K562 (cell line): ENCODE data around the gene THG1L. TPM values are rescaled to one million over a fixed set of nuclear protein-coding genes. Genes with fewer than 3 reads are reported as not detected.
A peak's percentile ranks its signal among the peaks of the same experiment; 100 is the strongest.

Experiments used
- BHLHE40 ChIP-seq: IDR thresholded peaks from 2 replicates; pipeline ENCODE4 v1.6.1; 2011; ENCODE audit warnings: low read length, improper control_type of control experiment
- CXXC5 ChIP-seq: fragments of 250-450 bp; sonication (Bioruptor Pico); IDR thresholded peaks from 2 replicates; pipeline ENCODE4 v1.8.0; 2022; ENCODE audit warnings: inconsistent platforms, mild to moderate bottlenecking, moderate library complexity
- E2F3 ChIP-seq: fragments of 250-450 bp; sonication (Bioruptor Pico); IDR thresholded peaks from 2 replicates; pipeline ENCODE4 v1.4.0; 2020; ENCODE audit warnings: mild to moderate bottlenecking
- MAFK ChIP-seq: IDR thresholded peaks from 2 replicates; pipeline ENCODE4 v1.6.1; 2011; ENCODE audit warnings: low read length, improper control_type of control experiment
- POLR2AphosphoS2 ChIP-seq: IDR thresholded peaks from 2 replicates; pipeline ENCODE4 v1.6.1; 2012; ENCODE audit warnings: low read length, improper control_type of control experiment
- SMARCA5 ChIP-seq: fragments of 450-650 bp; IDR thresholded peaks from 2 replicates; pipeline ENCODE4 v1.6.1; 2016
- U2AF1 ChIP-seq: fragments of 200-400 bp; formaldehyde crosslinking; optimal IDR thresholded peaks from 2 replicates; pipeline ENCODE3; 2017; ENCODE audit warnings: mild to moderate bottlenecking, low read depth, low read length, moderate library complexity
- ZNF143 ChIP-seq: sonication (generic); formaldehyde crosslinking; IDR thresholded peaks from 2 replicates; pipeline ENCODE4 v1.9.0; 2022; ENCODE audit warnings: mild to moderate bottlenecking, missing genetic modification reagents
- ZNF23 ChIP-seq: fragments of 250-450 bp; sonication (Bioruptor Pico); IDR thresholded peaks from 2 replicates; pipeline ENCODE4 v1.4.0; 2020; ENCODE audit warnings: mild to moderate bottlenecking
- ZNF282 ChIP-seq: sonication (generic); formaldehyde crosslinking; IDR thresholded peaks from 2 replicates; pipeline ENCODE4 v1.8.1; 2023; ENCODE audit warnings: missing genetic modification reagents
- ZNF445 ChIP-seq: fragments of 250-450 bp; sonication (Bioruptor Pico); IDR thresholded peaks from 2 replicates; pipeline ENCODE4 v1.4.0; 2020; ENCODE audit warnings: low read depth, mild to moderate bottlenecking, moderate library complexity
- ZNF507 ChIP-seq: conservative IDR thresholded peaks from 2 replicates; pipeline ENCODE4 v1.6.1; 2017; ENCODE audit warnings: missing genetic modification characterization, missing compliant biosample characterization
- ZNF766 ChIP-seq: fragments of 200-800 bp; sonication (Bioruptor generic); conservative IDR thresholded peaks from 2 replicates; pipeline ENCODE4 v1.6.1; 2016; ENCODE audit warnings: missing genetic modification characterization, missing compliant biosample characterization
- polyA plus RNA-seq, 8 experiments: library from polyadenylated mRNA; depleted of rRNA in 4 of 8; stranded (reverse) in 5 of 8; unstranded in 3 of 8; fragments of >200 nt; fragmentation: Nextera tagmentation in 2 of 8; fragmentation: Illumina TruSeq in 1 of 8; extraction: Ambion mirVana in 2 of 8; extraction: Trizol in 1 of 8; gene quantifications; 2 replicates each; pipeline versions ENCODE4 v1.2.1 to v1.2.3, GENCODE V29; 2011 to 2014; ENCODE audit warnings: inconsistent platforms in 1 of 8, missing spikeins in 1 of 8
- total RNA-seq, 7 experiments: library from RNA; depleted of rRNA in 6 of 7; stranded (reverse); fragments of >200 nt in 6 of 7; fragmentation: Illumina TruSeq in 2 of 7; extraction: Trizol in 2 of 7; gene quantifications; 2 replicates each; pipeline versions ENCODE4 v1.2.1 to v1.2.3, GENCODE V29; 2011 to 2021; ENCODE audit warnings: low replicate concordance in 1 of 7
- TF ChIP-seq, protein P1 (sequence below): fragments of 450-650 bp; IDR thresholded peaks from 2 replicates; pipeline ENCODE4 v1.6.1; 2016; ENCODE audit warnings: low read depth
- TF ChIP-seq, protein P2 (sequence below): fragments of 250-450 bp; sonication (Bioruptor Pico); IDR thresholded peaks from 2 replicates; pipeline ENCODE4 v1.5.0; 2020; ENCODE audit warnings: mild to moderate bottlenecking
- TF ChIP-seq, protein P3 (sequence below): fragments of 250-450 bp; sonication (Bioruptor Pico); IDR thresholded peaks from 2 replicates; pipeline ENCODE4 v1.8.0; 2021; ENCODE audit warnings: mild to moderate bottlenecking, moderate library complexity

The THG1L gene
- total and polyA plus RNA-seq, 9 of the 15 experiments (the other 6 are each of a cell fraction or from before 2014, with no cell fraction given), result 21.8 to 40.7 (median 28.0) TPM

DNA sequence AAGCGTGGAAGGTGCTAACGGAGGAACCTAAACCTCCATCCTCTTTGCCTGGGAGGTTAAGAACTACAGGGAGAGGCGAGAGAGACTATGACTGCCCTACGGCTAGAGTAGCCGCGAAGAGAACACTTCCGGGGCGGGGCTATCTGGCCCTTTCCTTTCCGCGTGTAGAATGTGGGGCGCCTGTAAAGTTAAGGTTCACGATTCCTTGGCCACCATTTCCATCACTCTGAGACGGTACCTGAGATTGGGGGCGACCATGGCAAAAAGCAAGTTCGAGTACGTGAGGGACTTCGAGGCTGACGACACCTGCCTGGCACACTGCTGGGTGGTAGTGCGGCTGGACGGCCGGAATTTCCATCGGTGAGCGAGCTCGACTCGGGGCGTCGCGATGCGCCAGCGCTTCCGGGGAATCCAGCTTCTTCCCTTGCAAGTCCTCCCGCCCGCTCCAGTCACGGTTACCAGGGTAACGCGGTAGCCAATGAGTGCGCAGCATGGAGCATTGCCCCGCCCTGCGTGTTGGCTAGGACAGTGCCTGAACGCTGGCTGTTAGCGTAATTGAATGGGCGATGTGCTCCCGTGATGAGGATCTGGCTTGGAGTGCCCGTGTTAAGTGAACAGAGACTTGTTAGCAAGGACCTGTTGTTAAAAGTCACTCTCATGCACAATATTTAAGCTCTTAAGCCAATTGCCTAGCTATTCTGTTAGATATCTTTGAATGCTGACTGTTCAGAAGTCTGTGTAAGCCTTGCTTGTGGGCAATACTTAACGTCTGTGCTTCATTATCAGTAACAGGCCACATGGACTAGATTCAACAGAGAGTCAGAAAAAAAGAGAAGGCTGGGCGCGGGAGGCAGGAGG is at the start of gene THG1L (continued):
- TF ChIP-seq, protein P1, sequence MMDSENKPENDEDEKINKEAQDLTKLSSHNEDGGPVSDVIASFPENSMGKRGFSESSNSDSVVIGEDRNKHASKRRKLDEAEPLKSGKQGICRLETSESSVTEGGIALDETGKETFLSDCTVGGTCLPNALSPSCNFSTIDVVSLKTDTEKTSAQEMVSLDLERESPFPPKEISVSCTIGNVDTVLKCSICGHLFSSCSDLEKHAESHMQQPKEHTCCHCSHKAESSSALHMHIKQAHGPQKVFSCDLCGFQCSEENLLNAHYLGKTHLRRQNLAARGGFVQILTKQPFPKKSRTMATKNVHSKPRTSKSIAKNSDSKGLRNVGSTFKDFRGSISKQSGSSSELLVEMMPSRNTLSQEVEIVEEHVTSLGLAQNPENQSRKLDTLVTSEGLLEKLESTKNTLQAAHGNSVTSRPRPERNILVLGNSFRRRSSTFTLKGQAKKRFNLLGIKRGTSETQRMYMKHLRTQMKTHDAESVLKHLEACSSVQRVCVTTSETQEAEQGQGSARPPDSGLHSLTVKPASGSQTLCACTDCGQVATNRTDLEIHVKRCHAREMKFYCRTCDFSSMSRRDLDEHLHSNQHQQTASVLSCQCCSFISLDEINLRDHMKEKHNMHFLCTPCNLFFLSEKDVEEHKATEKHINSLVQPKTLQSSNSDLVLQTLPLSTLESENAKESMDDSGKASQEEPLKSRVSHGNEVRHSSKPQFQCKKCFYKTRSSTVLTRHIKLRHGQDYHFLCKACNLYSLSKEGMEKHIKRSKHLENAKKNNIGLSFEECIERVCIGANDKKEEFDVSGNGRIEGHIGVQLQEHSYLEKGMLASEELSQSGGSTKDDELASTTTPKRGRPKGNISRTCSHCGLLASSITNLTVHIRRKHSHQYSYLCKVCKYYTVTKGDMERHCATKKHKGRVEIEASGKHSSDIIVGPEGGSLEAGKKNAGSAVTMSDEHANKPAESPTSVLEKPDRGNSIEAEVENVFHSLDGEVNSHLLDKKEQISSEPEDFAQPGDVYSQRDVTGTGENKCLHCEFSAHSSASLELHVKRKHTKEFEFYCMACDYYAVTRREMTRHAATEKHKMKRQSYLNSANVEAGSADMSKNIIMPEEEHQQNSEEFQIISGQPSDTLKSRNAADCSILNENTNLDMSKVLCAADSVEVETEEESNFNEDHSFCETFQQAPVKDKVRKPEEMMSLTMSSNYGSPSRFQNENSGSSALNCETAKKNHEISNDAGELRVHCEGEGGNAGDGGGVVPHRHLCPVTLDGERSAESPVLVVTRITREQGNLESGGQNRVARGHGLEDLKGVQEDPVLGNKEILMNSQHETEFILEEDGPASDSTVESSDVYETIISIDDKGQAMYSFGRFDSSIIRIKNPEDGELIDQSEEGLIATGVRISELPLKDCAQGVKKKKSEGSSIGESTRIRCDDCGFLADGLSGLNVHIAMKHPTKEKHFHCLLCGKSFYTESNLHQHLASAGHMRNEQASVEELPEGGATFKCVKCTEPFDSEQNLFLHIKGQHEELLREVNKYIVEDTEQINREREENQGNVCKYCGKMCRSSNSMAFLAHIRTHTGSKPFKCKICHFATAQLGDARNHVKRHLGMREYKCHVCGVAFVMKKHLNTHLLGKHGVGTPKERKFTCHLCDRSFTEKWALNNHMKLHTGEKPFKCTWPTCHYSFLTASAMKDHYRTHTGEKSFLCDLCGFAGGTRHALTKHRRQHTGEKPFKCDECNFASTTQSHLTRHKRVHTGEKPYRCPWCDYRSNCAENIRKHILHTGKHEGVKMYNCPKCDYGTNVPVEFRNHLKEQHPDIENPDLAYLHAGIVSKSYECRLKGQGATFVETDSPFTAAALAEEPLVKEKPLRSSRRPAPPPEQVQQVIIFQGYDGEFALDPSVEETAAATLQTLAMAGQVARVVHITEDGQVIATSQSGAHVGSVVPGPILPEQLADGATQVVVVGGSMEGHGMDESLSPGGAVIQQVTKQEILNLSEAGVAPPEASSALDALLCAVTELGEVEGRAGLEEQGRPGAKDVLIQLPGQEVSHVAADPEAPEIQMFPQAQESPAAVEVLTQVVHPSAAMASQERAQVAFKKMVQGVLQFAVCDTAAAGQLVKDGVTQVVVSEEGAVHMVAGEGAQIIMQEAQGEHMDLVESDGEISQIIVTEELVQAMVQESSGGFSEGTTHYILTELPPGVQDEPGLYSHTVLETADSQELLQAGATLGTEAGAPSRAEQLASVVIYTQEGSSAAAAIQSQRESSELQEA, result no peak
- TF ChIP-seq CXXC5 (peak; percentile 78), BHLHE40 (peak; percentile 57), E2F3 (CRISPR knock-in tag) (no peak), POLR2AphosphoS2 (no peak), ZNF445 (CRISPR knock-in tag) (no peak), ZNF766 (CRISPR knock-in tag) (no peak), MAFK (no peak), ZNF507 (tag) (no peak), ZNF282 (CRISPR knock-in tag) (no peak), SMARCA5 (no peak), U2AF1 (no peak), ZNF23 (CRISPR knock-in tag) (no peak), ZNF143 (no peak)
- TF ChIP-seq, protein P2, sequence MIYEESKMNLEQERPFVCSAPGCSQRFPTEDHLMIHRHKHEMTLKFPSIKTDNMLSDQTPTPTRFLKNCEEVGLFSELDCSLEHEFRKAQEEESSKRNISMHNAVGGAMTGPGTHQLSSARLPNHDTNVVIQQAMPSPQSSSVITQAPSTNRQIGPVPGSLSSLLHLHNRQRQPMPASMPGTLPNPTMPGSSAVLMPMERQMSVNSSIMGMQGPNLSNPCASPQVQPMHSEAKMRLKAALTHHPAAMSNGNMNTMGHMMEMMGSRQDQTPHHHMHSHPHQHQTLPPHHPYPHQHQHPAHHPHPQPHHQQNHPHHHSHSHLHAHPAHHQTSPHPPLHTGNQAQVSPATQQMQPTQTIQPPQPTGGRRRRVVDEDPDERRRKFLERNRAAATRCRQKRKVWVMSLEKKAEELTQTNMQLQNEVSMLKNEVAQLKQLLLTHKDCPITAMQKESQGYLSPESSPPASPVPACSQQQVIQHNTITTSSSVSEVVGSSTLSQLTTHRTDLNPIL, result no peak
- TF ChIP-seq, protein P3, sequence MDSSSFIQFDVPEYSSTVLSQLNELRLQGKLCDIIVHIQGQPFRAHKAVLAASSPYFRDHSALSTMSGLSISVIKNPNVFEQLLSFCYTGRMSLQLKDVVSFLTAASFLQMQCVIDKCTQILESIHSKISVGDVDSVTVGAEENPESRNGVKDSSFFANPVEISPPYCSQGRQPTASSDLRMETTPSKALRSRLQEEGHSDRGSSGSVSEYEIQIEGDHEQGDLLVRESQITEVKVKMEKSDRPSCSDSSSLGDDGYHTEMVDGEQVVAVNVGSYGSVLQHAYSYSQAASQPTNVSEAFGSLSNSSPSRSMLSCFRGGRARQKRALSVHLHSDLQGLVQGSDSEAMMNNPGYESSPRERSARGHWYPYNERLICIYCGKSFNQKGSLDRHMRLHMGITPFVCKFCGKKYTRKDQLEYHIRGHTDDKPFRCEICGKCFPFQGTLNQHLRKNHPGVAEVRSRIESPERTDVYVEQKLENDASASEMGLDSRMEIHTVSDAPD, result no peak
